PC-9 (cell line): Measurements from ENCODE around the gene SREK1. TPM values are rescaled to one million over a fixed set of nuclear protein-coding genes. Genes with fewer than 3 reads are reported as not detected.

Experiments
- BruUV-seq: library from RNA; stranded (reverse); fragments of 400-500 nt; replicated peaks from 2 replicates; lab custom pipeline; 2021; lab: Mats Ljungman, UMichigan
- CTCF ChIA-PET: fragments of 300-600 bp; sonication (Branson Sonifier 250); formaldehyde crosslinking; loops from one replicate; lab custom pipeline; 2022; ENCODE audit warnings: antibody characterized with exemption; lab: Charles Lee
- POLR2A ChIA-PET: fragments of 300-600 bp; sonication (Branson Sonifier 250); formaldehyde crosslinking; loops from one replicate; lab custom pipeline; 2022; ENCODE audit warnings: antibody characterized with exemption; ENCODE audit not compliant: unreplicated experiment; lab: Charles Lee
- DNase-seq, 2 experiments: peaks; one replicate each; pipeline versions ENCODE4 v3.0.0 to v3.0.0-alpha.2; 2015 to 2022; ENCODE audit warnings: mixed read lengths in 1 of 2
- H2AFZ ChIP-seq: fragments of 200-600 bp; sonication (generic); 2 replicates; pipeline ENCODE4 v1.8.1; 2017; ENCODE audit warnings: antibody characterized with exemption
- H3F3A ChIP-seq: fragments of 200-600 bp; sonication (generic); 2 replicates; pipeline ENCODE4 v1.8.1; 2017; ENCODE audit warnings: antibody characterized with exemption, mild to moderate bottlenecking, low read depth; ENCODE audit not compliant: insufficient read depth
- H3K27ac ChIP-seq: fragments of 200-600 bp; sonication (generic); 2 replicates; pipeline ENCODE4 v1.6.1; 2016; ENCODE audit warnings: mixed run types
- H3K27me3 ChIP-seq: fragments of 200-600 bp; sonication (generic); 2 replicates; pipeline ENCODE4 v1.6.1; 2016; ENCODE audit warnings: low read depth, mixed run types; ENCODE audit not compliant: insufficient read depth
- H3K36me3 ChIP-seq: fragments of 200-600 bp; sonication (generic); 2 replicates; pipeline ENCODE4 v1.6.1; 2016; ENCODE audit warnings: low read depth, mixed run types
- H3K4me1 ChIP-seq: fragments of 200-600 bp; sonication (generic); replicated peaks from 2 replicates; pipeline ENCODE4 v1.6.1; 2016; ENCODE audit warnings: mixed run types; ENCODE audit not compliant: insufficient read depth
- H3K4me2 ChIP-seq: fragments of 200-600 bp; sonication (generic); 2 replicates; pipeline ENCODE4 v1.6.1; 2017; ENCODE audit warnings: mixed run types
- H3K4me3 ChIP-seq: fragments of 200-600 bp; sonication (generic); 2 replicates; pipeline ENCODE4 v1.6.1; 2016; ENCODE audit warnings: mixed run types
- H3K79me2 ChIP-seq: fragments of 200-600 bp; sonication (generic); 2 replicates; pipeline ENCODE4 v1.6.1; 2017; ENCODE audit warnings: low read depth, mixed run types
- H3K9me2 ChIP-seq: fragments of 200-600 bp; sonication (generic); 2 replicates; pipeline ENCODE4 v1.8.1; 2017; ENCODE audit warnings: mild to moderate bottlenecking; ENCODE audit not compliant: insufficient read depth
- H3K9me3 ChIP-seq: fragments of 200-600 bp; sonication (generic); 2 replicates; pipeline ENCODE4 v1.8.1; 2016; ENCODE audit warnings: low read depth; ENCODE audit not compliant: insufficient read depth
- H4K20me1 ChIP-seq: fragments of 200-600 bp; sonication (generic); 2 replicates; pipeline ENCODE4 v1.8.1; 2017; ENCODE audit not compliant: insufficient read depth
- CTCF ChIP-seq: fragments of 200-600 bp; sonication (generic); conservative IDR thresholded peaks from 2 replicates; pipeline ENCODE4 v1.6.1; 2017; ENCODE audit warnings: mixed run types, antibody characterized with exemption, mild to moderate bottlenecking, moderate library complexity
- EZH2 ChIP-seq: fragments of 200-600 bp; sonication (generic); IDR thresholded peaks from 2 replicates; pipeline ENCODE4 v1.8.0; 2017; ENCODE audit warnings: antibody characterized with exemption, low read depth
- intact Hi-C: fragments of 100-400 bp; cut with micrococcal nuclease; formaldehyde crosslinking; loops from one replicate; pipeline ENCODE4 v1.10.0; 2022; ENCODE audit not compliant: unreplicated experiment
- total RNA-seq: library from RNA; stranded (reverse); gene quantifications from 2 replicates; pipeline ENCODE4 v1.2.3, GENCODE V29; 2021

SREK1 gene
- total RNA-seq, 1 experiment from 2014 or later: 73.8 TPM

- Histone ChIP-seq H3K79me2 (0 out of 2 replicates have a peak, but pooled peaks cover 3% of the 10 kb centered on the region), H3K4me1 (no peaks in the 10 kb centered on the region), H3K9me3 (no peaks in the 10 kb centered on the region), H3K4me2 (no peak overlapping the region), H2AFZ (no peak overlapping the region), H3K9me2 (no peaks in the 10 kb centered on the region), H3K27me3 (no peaks in the 10 kb centered on the region), H3K27ac (no peak overlapping the region), H3F3A (peaks cover 31% of the 10 kb centered on the region), H3K36me3 (peaks cover 56% of the 10 kb centered on the region), H3K4me3 (no peak overlapping the region), H4K20me1 (0 out of 2 replicates have a peak, but pooled peaks cover 9% of the 10 kb centered on the region)
- TF ChIP-seq EZH2: no peak
- no peak for TF ChIP-seq CTCF
- DNase-seq: no peak
- ChIA-PET CTCF (no interaction called here), POLR2A (no interaction called here)
- BruUV-seq: no TSS peak
- intact Hi-C loops: no loop called here
These were observed 36.4 kb downstream of the SREK1 start for GRCh38 chr5:66180282-66181155.

GRCh38 chr5:66186108-66186507, 42.0 kb downstream of the SREK1 start:
- Histone ChIP-seq H3F3A (peaks cover 19% of the 10 kb centered on the region), H3K9me3 (no peaks in the 10 kb centered on the region), H2AFZ (no peak overlapping the region), H3K4me2 (no peak overlapping the region), H3K4me1 (no peaks in the 10 kb centered on the region), H3K4me3 (no peak overlapping the region), H3K27ac (no peak overlapping the region), H4K20me1 (no peaks in the 10 kb centered on the region), H3K27me3 (no peaks in the 10 kb centered on the region), H3K9me2 (no peaks in the 10 kb centered on the region), H3K79me2 (no peaks in the 10 kb centered on the region), H3K36me3 (peaks cover 7% of the 10 kb centered on the region; the same call in 1 of the 2 replicates)
- BruUV-seq: no TSS peak
- intact Hi-C loops: no loop called here
- no peak for TF ChIP-seq CTCF
- no peak for TF ChIP-seq EZH2
- no peak for DNase-seq
- CTCF ChIA-PET: interaction anchor here (0.7 kb wide), 1 partner anchor 15 kb away, joined by 3 read pairs; no protein-coding TSS in a partner anchor
- POLR2A ChIA-PET: no interaction called here

- intact Hi-C loops: no loop called here
- no peak overlapping the region for H3K4me2 ChIP-seq
- no peaks in the 10 kb centered on the region for H3K36me3 ChIP-seq
- ChIA-PET CTCF (no interaction called here), POLR2A (interaction anchor here (0.7 kb wide), 1 partner anchor 9 kb away, joined by 3 read pairs; no protein-coding TSS in a partner anchor)
- TF ChIP-seq CTCF (no peak), EZH2 (no peak)
- no peak overlapping the region for H3K27ac ChIP-seq
- H3F3A ChIP-seq: peaks cover 14% of the 10 kb centered on the region
- no peaks in the 10 kb centered on the region for H3K9me2 ChIP-seq
- peaks cover 17% of the 10 kb centered on the region for H3K4me1 ChIP-seq
- BruUV-seq: no TSS peak
- H3K27me3 ChIP-seq: no peaks in the 10 kb centered on the region
- H3K4me3 ChIP-seq: no peak overlapping the region
- H2AFZ ChIP-seq: no peak overlapping the region
- no peaks in the 10 kb centered on the region for H3K79me2 ChIP-seq
- DNase-seq: no peak
- no peaks in the 10 kb centered on the region for H4K20me1 ChIP-seq
- no peaks in the 10 kb centered on the region for H3K9me3 ChIP-seq
These were observed 49.3 kb downstream of the SREK1 start for GRCh38 chr5:66193419-66193818.
